Fibroblast of lung (primary cell): ENCODE measurements around the gene GHR. TPM values are rescaled to one million over a fixed set of nuclear protein-coding genes. Genes with fewer than 3 reads are reported as not detected.

Experiments used
- DNase-seq, 2 donors: peaks; one replicate each; pipeline versions ENCODE4 v3.0.0 to v3.0.0-alpha.2; 2010; ENCODE audit warnings: low read depth in 2 of 2
- H2AFZ ChIP-seq: 2 replicates; pipeline ENCODE4 v1.5.1; 2012; ENCODE audit warnings: low read length, control low read depth, inconsistent platforms
- H3K27ac ChIP-seq: 2 replicates; pipeline ENCODE4 v1.5.1; 2011; ENCODE audit warnings: low read length, control low read depth; ENCODE audit not compliant: insufficient read depth
- H3K27me3 ChIP-seq: 2 replicates; pipeline ENCODE4 v1.5.1; 2011; ENCODE audit warnings: mild to moderate bottlenecking, low read length; ENCODE audit not compliant: control insufficient read depth, insufficient read depth
- H3K36me3 ChIP-seq: 2 replicates; pipeline ENCODE4 v1.5.1; 2011; ENCODE audit warnings: low read length; ENCODE audit not compliant: control insufficient read depth, insufficient read depth
- H3K4me1 ChIP-seq: 2 replicates; pipeline ENCODE4 v1.5.1; 2011; ENCODE audit warnings: low read length; ENCODE audit not compliant: control insufficient read depth, insufficient read depth; ENCODE audit errors: extremely low read depth
- H3K4me2 ChIP-seq: 2 replicates; pipeline ENCODE4 v1.5.1; 2011; ENCODE audit warnings: low read length, control low read depth; ENCODE audit not compliant: insufficient read depth; ENCODE audit errors: extremely low read depth
- H3K4me3 ChIP-seq, 4 experiments: fragments of 200-600 bp in 1 of 4; sonication (generic) in 1 of 4; replicated peaks in 1 of 4; 2 replicates each; pipeline ENCODE4 v1.5.1; 2011 to 2016; ENCODE audit warnings: low read length in 4 of 4, low read depth in 3 of 4, mild to moderate bottlenecking in 3 of 4, control low read depth in 2 of 4, inconsistent platforms in 1 of 4, mixed read lengths in 1 of 4; ENCODE audit not compliant: insufficient read depth in 1 of 4; ENCODE audit errors: control extremely low read depth in 1 of 4
- H3K79me2 ChIP-seq: 2 replicates; pipeline ENCODE4 v1.5.1; 2012; ENCODE audit warnings: mild to moderate bottlenecking, low read length, inconsistent platforms; ENCODE audit not compliant: control insufficient read depth, insufficient read depth
- H3K9ac ChIP-seq: 2 replicates; pipeline ENCODE4 v1.5.1; 2011; ENCODE audit warnings: mild to moderate bottlenecking, low read length, control low read depth; ENCODE audit not compliant: insufficient read depth
- H3K9me3 ChIP-seq: 2 replicates; pipeline ENCODE4 v1.5.1; 2012; ENCODE audit warnings: low read depth, low read length; ENCODE audit not compliant: control insufficient read depth, insufficient read depth
- H4K20me1 ChIP-seq: 2 replicates; pipeline ENCODE4 v1.5.1; 2011; ENCODE audit warnings: low read length; ENCODE audit not compliant: control insufficient read depth, insufficient read depth; ENCODE audit errors: extremely low read depth
- EZH2 ChIP-seq: IDR thresholded peaks from 2 replicates; pipeline ENCODE4 v1.5.1; 2012; ENCODE audit warnings: low read length, control low read depth, mild to moderate bottlenecking; ENCODE audit errors: missing control alignments
- polyA plus RNA-seq, 2 donors: library from polyadenylated mRNA; depleted of rRNA in 1 of 2; stranded (reverse) in 1 of 2; unstranded in 1 of 2; fragments of >200 nt; gene quantifications; 2 replicates each; pipeline ENCODE4 v1.2.1, GENCODE V29; 2011 to 2012; ENCODE audit warnings: missing spikeins in 1 of 2
- total RNA-seq: library from RNA; depleted of rRNA; stranded (reverse); fragments of >200 nt; gene quantifications from 2 replicates; pipeline ENCODE4 v1.2.1, GENCODE V29; 2014
- TF ChIP-seq, protein P1 (sequence below), 2 donors: IDR thresholded peaks in 1 of 2; conservative IDR thresholded peaks in 1 of 2; 1 replicate in 1 of 2; 2 replicates in 1 of 2; pipeline ENCODE4 v1.5.1; 2011 to 2012; ENCODE audit warnings: low read length in 2 of 2, control low read depth in 1 of 2, inconsistent platforms in 1 of 2, low read depth in 1 of 2, mild to moderate bottlenecking in 1 of 2

GHR gene
- total and polyA plus RNA-seq, 2 donors (not counting 1 experiment from before 2014, with no cell fraction given): 2.3 to 2.4 TPM

DNA sequence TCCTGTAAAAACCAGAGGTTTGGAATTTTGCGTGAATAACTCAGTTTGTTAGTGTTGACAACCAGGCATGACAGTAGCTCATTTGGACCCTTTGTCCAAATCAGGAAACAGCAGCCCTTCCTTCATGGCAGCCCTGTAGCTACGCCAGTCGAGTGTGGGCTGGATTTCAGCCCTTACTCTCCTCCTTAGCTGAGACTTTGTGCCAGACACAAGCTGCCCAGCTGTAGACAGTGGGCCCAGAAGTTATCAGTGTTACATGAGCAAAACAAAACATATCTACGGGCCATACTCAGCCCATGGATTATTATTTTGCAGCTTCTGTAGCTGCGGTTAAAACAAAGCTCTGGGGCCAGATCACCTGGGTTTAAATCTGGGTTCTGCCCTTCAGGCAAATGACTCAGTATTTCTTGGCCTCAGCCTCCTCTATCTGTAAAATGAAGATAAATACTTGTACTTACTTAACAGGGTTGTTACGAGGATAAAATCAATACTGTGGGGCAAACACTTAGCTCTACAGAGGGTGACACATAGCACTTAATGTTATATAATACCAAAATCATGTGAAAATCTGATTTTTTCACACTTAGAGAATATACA is 76.9 kb downstream of the GHR start:
- TF ChIP-seq EZH2: no peak
- TF ChIP-seq, protein P1, sequence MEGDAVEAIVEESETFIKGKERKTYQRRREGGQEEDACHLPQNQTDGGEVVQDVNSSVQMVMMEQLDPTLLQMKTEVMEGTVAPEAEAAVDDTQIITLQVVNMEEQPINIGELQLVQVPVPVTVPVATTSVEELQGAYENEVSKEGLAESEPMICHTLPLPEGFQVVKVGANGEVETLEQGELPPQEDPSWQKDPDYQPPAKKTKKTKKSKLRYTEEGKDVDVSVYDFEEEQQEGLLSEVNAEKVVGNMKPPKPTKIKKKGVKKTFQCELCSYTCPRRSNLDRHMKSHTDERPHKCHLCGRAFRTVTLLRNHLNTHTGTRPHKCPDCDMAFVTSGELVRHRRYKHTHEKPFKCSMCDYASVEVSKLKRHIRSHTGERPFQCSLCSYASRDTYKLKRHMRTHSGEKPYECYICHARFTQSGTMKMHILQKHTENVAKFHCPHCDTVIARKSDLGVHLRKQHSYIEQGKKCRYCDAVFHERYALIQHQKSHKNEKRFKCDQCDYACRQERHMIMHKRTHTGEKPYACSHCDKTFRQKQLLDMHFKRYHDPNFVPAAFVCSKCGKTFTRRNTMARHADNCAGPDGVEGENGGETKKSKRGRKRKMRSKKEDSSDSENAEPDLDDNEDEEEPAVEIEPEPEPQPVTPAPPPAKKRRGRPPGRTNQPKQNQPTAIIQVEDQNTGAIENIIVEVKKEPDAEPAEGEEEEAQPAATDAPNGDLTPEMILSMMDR (conservative IDR thresholded peaks at IDR 0.05 in 1 of 2, IDR thresholded peaks at IDR 0.05 in 1 of 2; ENCODE audit: low read depth in 1 of 2, low read length in 2 of 2): no peak
- Histone ChIP-seq H3K36me3 (no peaks in the 10 kb centered on the region), H3K9me3 (no peaks in the 10 kb centered on the region), H3K4me3 (no peak overlapping the region), H3K27me3 (no peaks in the 10 kb centered on the region), H3K4me2 (no peak overlapping the region), H2AFZ (no peak overlapping the region), H3K9ac (no peak overlapping the region), H4K20me1 (no peaks in the 10 kb centered on the region), H3K79me2 (no peaks in the 10 kb centered on the region), H3K27ac (no peak overlapping the region), H3K4me1 (no peaks in the 10 kb centered on the region)
- DNase-seq: no peak

DNA sequence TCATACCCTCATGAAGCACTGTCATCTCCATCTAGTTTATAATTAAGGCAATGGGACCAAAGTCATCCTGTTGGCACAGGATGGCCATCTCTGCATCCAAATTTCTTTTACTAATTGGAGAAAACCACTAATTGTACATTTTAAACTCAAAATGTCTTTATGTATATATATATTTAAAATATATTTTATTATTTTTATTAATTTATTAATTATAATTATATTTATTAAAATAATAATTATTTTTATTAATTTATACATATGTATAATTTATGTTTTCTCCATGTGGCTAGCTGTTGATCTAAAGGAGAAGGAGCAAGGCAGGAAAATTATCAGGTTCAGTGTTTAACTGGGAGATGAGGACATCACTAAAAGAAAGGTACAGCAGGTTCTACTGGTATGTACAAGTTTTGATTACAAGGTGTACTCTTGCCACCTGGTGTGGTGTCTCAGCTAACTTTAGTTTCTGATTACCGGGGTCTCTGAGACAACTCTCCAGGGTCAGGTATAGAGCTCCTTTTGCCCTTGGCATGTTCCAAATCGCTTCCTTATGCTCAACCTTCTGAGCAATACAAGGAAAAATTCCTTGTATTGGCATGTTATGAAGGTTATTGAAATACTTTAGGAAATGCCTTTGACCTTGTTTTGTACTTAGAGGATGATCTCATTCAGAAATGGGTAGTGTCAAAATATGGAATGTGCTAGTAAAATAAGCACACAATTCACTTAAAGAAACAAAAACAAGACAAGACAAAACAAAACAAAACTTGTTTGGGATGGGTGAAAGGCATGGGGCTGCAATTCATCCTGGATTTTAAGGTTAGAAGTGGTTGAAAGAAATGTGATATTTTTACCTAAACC is 79.6 kb downstream of the GHR start:
- Histone ChIP-seq H3K36me3 (no peaks in the 10 kb centered on the region), H3K9me3 (no peaks in the 10 kb centered on the region), H2AFZ (no peak overlapping the region), H3K27me3 (no peaks in the 10 kb centered on the region), H3K4me2 (no peak overlapping the region), H3K9ac (no peak overlapping the region), H4K20me1 (no peaks in the 10 kb centered on the region), H3K4me3 (no peak overlapping the region), H3K4me1 (no peaks in the 10 kb centered on the region), H3K79me2 (no peaks in the 10 kb centered on the region), H3K27ac (no peak overlapping the region)
- DNase-seq: no peak
- TF ChIP-seq EZH2: no peak
- TF ChIP-seq, protein P1 (conservative IDR thresholded peaks at IDR 0.05 in 1 of 2, IDR thresholded peaks at IDR 0.05 in 1 of 2; ENCODE audit: low read depth in 1 of 2, low read length in 2 of 2): no peak

- no peak for TF ChIP-seq EZH2
- TF ChIP-seq, protein P1 (conservative IDR thresholded peaks at IDR 0.05 in 1 of 2, IDR thresholded peaks at IDR 0.05 in 1 of 2; ENCODE audit: low read depth in 1 of 2, low read length in 2 of 2): no peak
- Histone ChIP-seq H2AFZ (no peak overlapping the region), H3K4me3 (no peak overlapping the region), H3K4me1 (no peaks in the 10 kb centered on the region), H3K4me2 (no peak overlapping the region), H3K9ac (no peak overlapping the region), H3K79me2 (no peaks in the 10 kb centered on the region), H3K9me3 (no peaks in the 10 kb centered on the region), H4K20me1 (no peaks in the 10 kb centered on the region), H3K27me3 (no peaks in the 10 kb centered on the region), H3K27ac (no peak overlapping the region), H3K36me3 (no peaks in the 10 kb centered on the region)
- no peak for DNase-seq
Measured at GRCh38 chr5:42506662-42507061, 83.4 kb downstream of the GHR start.
